ENCODE data around the gene GRB7.
"Not testable (repeated sequence)": the region's sequence is repeated elsewhere in the genome, so short reads cannot be mapped to it uniquely, and the experiment has no call there.

Gene GRB7
- 0 to 0.07 reads per million in 2 donors for total RNA-seq

- no peak for DNase-seq
Measured at GRCh38 chr17:39737760-39738567, at the start of gene GRB7. Gene GRB7 (plus strand): TSS chr17:39737938. CDS start chr17:39742302, 4,364 bp downstream.

- DNase-seq = no peak
Measured at GRCh38 chr17:39688475-39688835, 49.3 kb upstream of the GRB7 start.

GRCh38 chr17:39688945-39689344 lies 48.8 kb upstream of the GRB7 start:
- DNase-seq = no peak

- no peak for DNase-seq
Measured at GRCh38 chr17:39694593-39694992, 43.1 kb upstream of the GRB7 start.

GRCh38 chr17:39695089-39695474 lies 42.7 kb upstream of the GRB7 start:
- no peak for DNase-seq

GRCh38 chr17:39696731-39697130 lies 41.0 kb upstream of the GRB7 start:
- DNase-seq = no peak

- no peak for DNase-seq
Measured at GRCh38 chr17:39697961-39698360, 39.8 kb upstream of the GRB7 start.

- not testable (repeated sequence) for DNase-seq
Measured at GRCh38 chr17:39699157-39699817, 38.5 kb upstream of the GRB7 start.

GRCh38 chr17:39699818-39700147 lies 38.0 kb upstream of the GRB7 start, which contains the start of gene ERBB2:
Gene ERBB2 (plus strand): TSS chr17:39700064. CDS start chr17:39700239, 175 bp downstream.
- no peak for DNase-seq

GRCh38 chr17:39700148-39700987 lies 37.4 kb upstream of the GRB7 start:
- no peak for DNase-seq

- no peak for DNase-seq
Measured at GRCh38 chr17:39701012-39701783, 36.5 kb upstream of the GRB7 start.

- DNase-seq = no peak
Measured at GRCh38 chr17:39701784-39702422, 35.8 kb upstream of the GRB7 start.

- DNase-seq = no peak
Measured at GRCh38 chr17:39702901-39703893, 34.5 kb upstream of the GRB7 start.

GRCh38 chr17:39703913-39704312 lies 33.8 kb upstream of the GRB7 start:
- DNase-seq = no peak

GRCh38 chr17:39704821-39705551 lies 32.8 kb upstream of the GRB7 start:
- DNase-seq = no peak

GRCh38 chr17:39705786-39706348 lies 31.9 kb upstream of the GRB7 start:
- DNase-seq = no peak

- no peak for DNase-seq
Measured at GRCh38 chr17:39706383-39706782, 31.4 kb upstream of the GRB7 start.

- DNase-seq = no peak
Measured at GRCh38 chr17:39706921-39707337, 30.8 kb upstream of the GRB7 start.

GRCh38 chr17:39709319-39709997 lies 28.3 kb upstream of the GRB7 start:
- no peak for DNase-seq

Data from T-helper 9 cell (primary cell).